Fibroblast of the aortic adventitia (primary cell): ENCODE measurements around the gene RASAL2. TPM values are rescaled to one million over a fixed set of nuclear protein-coding genes. Genes with fewer than 3 reads are reported as not detected.
A peak's percentile ranks its signal among the peaks of the same experiment; 100 is the strongest.

Experiments used
- DNase-seq: peaks from one replicate; pipeline ENCODE4 v3.0.0-alpha.2; 2010; ENCODE audit warnings: low read depth
- H3K4me3 ChIP-seq: 2 replicates; pipeline ENCODE4 v1.5.1; 2011; ENCODE audit warnings: low read depth, mild to moderate bottlenecking, control low read depth, low read length, moderate library complexity
- CTCF ChIP-seq: IDR thresholded peaks from 2 replicates; pipeline ENCODE4 v1.5.1; 2011; ENCODE audit warnings: mild to moderate bottlenecking, low read length, control low read depth, inconsistent platforms; ENCODE audit not compliant: insufficient read depth
- total RNA-seq: library from RNA; depleted of rRNA; stranded (reverse); fragments of >200 nt; gene quantifications from 2 replicates; pipeline ENCODE4 v1.2.3, GENCODE V29; 2012; ENCODE audit warnings: low replicate concordance

RASAL2 gene
- total RNA-seq, 1 donor: 30.5 TPM

- no peak for DNase-seq
- H3K4me3 ChIP-seq: no peak overlapping the region
- no peak for TF ChIP-seq CTCF
Measured at GRCh38 chr1:178434899-178435435, 341.1 kb downstream of the RASAL2 start.

- TF ChIP-seq CTCF: no peak
- DNase-seq: no peak
- no peak overlapping the region for H3K4me3 ChIP-seq
Measured at GRCh38 chr1:178436899-178437298, 343.0 kb downstream of the RASAL2 start.

GRCh38 chr1:178438432-178438831, 344.5 kb downstream of the RASAL2 start:
- no peak overlapping the region for H3K4me3 ChIP-seq
- TF ChIP-seq CTCF: no peak
- DNase-seq: no peak

- no peak overlapping the region for H3K4me3 ChIP-seq
- TF ChIP-seq CTCF: no peak
- no peak for DNase-seq
Measured at GRCh38 chr1:178442925-178443324, 349.0 kb downstream of the RASAL2 start.

GRCh38 chr1:178450871-178451270, 357.0 kb downstream of the RASAL2 start:
- no peak for DNase-seq
- no peak for TF ChIP-seq CTCF
- no peak overlapping the region for H3K4me3 ChIP-seq

- peak; percentile 54 for DNase-seq
- H3K4me3 ChIP-seq: no peak overlapping the region
- no peak for TF ChIP-seq CTCF
Measured at GRCh38 chr1:178451529-178451928, 357.6 kb downstream of the RASAL2 start.

GRCh38 chr1:178452013-178452412, 358.1 kb downstream of the RASAL2 start:
- no peak for DNase-seq
- H3K4me3 ChIP-seq: no peak overlapping the region
- no peak for TF ChIP-seq CTCF
